NCI-H146 treated with DMSO at 0.1 percent for 48 hours (cell line): ENCODE data around the gene SQSTM1.

Experiments
- DNase-seq: peaks from one replicate; lab custom pipeline; 2025; ENCODE audit not compliant: unreplicated experiment; lab: John Stamatoyannopoulos, UW

The SQSTM1 gene

DNA sequence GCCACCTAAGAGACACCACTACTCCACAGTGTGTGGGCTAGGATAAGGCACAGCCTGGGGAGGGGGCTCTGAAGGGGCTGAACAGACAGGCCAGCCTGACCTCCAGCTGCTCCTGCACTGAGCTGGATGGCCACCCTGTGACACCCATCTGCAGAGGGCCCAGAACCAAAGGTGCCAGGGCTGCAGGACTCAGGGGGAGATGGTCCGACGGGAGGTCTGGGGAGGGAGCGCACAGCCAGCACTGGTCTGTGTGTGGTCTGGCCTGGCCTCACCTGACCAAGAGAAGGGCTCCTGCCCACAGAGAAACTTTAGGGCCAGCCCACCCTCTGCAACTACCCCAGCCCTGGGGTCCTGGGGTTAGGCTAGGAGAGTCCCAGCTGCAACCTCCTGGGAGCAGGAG lies 26.1 kb upstream of the SQSTM1 start:
- DNase-seq = no peak

DNA sequence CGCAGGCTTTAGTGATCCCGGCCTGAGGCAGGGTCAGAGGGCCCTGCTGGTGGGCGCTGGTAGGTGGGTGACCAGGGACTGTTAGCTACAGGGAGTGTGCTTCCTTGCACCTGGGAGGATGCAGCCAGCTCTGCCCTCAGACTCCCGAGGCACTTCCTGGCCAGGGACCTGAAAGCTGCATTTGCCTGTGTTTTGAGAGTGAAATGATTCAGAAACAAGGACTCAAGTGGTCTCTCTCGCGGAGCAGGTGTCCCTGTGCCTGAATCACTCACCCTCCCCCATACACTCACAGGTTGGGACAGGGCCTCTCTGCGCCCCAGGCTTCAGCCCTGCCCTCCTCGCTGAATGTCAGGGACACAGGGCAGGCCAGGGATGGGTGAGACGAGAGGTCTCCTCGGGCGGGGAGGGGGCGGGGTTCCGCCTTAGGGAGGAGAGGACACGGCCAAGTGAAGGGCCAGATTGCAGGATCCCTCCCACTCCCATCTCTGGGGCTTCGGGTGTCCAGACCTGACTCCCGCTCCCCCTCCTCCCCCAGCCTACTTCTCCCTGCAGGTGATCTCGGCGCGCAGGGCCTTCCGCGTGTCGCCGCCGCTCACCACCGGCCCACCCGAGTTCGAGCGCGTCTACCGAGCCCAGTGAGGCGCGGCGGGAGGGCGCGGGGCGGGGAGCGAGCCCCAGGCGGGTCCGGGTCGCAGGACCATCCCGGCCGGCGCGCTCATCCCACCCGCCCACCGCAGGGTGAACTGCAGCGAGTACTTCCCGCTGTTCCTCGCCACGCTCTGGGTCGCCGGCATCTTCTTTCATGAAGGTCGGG lies 25.4 kb upstream of the SQSTM1 start:
- peak; percentile 3 for DNase-seq

DNA sequence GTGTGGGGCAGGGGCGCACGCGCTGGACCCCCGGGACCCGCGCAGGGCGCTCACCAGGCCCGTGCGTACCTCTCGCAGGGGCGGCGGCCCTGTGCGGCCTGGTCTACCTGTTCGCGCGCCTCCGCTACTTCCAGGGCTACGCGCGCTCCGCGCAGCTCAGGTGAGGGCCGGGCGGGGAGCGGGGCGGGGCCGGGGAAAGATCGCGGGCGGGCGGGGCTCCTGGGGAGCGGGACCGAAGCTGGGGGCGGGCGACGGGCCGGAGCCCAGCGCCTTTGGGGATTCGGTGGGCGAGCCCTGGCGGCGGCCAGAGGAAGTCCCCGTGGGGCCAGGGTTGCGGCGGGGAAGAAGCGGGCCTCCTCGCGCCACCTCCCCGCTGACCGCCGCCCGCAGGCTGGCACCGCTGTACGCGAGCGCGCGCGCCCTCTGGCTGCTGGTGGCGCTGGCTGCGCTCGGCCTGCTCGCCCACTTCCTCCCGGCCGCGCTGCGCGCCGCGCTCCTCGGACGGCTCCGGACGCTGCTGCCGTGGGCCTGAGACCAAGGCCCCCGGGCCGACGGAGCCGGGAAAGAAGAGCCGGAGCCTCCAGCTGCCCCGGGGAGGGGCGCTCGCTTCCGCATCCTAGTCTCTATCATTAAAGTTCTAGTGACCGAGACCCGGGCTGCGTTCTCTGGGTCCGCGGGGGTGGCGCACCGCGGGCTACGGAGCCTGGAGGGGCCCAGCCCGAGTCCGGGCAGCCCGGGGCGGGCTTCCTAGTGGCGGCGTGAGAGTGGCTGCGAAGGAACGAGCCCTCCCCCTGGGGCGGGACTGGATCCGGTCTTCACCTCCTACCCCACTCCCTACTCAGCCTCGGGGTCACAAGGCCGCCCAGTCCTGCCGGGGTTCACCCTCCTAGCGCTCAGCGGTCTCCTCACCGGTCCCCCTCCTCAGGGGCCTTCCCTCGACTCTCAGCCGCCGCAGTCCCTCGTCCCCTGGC lies 24.6 kb upstream of the SQSTM1 start:
- peak; percentile 45 for DNase-seq

DNA sequence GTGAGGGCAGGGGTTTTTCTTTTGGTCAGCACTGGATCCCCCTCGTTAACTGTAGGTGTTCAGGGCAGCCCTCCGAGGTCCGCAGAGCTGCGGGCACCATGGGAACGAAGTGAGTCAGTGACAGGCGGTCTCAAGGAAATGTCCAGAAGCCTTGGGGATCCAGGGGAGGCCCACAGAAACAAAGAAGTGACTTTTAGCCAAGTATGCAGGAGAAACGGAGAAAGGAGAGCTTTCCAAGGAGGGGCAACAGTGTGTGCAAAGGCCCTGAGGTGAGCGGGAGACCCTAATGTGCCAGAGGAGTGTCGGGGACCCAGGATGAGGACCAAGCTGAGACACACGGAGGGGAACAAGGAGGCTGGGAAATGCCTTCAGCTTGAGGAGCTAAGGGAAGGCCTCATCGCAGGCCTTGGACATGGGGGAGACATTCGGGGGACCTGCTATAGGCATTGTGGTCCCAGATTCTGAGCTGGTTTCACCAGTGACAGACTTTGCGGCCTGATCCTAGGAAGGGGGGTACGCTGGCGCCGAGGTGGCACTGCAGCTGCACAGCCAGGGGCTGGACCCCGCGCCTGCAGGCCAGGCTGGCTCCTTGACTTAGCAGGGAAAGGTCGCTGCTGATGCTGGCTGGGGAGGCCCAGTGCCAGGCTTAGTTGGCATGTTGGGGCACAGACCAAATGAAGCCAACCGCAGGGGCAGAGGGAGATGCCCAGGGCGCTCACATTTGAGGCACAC lies 23.7 kb upstream of the SQSTM1 start:
- no peak for DNase-seq

DNA sequence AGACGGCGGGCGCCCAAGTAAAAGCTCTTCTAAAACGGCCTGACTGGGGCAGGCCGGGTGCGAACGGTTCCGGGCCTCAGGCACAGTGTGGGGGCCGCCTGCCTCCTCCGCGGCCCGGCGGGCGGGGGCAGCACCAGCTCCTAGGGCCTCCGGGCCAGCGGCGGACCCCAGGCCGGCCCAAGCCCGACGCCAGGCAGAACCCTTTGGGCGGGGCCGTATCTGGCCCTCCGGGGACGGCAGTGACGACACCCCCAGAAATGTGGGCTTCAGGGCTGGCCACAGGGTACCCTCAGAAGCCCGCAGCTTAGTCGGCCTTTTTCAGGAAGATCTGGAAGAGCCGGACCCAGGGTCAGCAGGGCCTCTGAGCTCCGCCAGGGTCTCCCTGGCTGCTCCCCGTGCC lies 23.0 kb upstream of the SQSTM1 start:
- DNase-seq = no peak

DNA sequence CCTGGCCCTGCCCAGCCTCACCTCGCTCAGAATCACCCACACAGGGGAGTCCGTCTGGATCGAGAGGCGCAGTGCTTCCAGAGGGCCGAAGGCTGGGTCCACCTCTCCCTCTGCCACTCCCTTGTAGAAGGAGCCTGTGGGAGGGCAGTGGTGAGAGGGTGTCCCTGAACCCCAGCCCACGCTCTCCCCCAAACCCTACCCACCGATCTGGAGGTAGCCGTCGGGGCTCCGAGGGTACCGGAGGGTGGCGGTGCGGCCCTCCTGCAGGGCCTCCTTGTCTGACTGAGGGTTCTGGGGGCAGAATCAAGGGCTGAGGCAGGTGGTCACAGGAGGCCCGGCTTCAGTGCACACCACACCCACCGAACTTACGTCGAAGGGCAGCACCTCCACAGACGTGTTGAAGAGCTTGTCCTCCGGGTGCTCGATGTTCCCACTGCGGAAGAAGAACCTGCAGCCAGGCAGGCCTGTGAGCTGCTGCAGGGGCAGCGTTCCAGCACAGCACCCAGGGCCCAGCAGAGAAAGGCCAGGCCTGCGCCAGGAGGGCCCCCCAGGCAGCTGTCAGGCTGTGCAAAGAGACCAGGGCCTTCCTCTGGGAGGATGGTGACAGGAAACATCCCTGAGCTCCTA lies 22.4 kb upstream of the SQSTM1 start:
- no peak for DNase-seq

DNA sequence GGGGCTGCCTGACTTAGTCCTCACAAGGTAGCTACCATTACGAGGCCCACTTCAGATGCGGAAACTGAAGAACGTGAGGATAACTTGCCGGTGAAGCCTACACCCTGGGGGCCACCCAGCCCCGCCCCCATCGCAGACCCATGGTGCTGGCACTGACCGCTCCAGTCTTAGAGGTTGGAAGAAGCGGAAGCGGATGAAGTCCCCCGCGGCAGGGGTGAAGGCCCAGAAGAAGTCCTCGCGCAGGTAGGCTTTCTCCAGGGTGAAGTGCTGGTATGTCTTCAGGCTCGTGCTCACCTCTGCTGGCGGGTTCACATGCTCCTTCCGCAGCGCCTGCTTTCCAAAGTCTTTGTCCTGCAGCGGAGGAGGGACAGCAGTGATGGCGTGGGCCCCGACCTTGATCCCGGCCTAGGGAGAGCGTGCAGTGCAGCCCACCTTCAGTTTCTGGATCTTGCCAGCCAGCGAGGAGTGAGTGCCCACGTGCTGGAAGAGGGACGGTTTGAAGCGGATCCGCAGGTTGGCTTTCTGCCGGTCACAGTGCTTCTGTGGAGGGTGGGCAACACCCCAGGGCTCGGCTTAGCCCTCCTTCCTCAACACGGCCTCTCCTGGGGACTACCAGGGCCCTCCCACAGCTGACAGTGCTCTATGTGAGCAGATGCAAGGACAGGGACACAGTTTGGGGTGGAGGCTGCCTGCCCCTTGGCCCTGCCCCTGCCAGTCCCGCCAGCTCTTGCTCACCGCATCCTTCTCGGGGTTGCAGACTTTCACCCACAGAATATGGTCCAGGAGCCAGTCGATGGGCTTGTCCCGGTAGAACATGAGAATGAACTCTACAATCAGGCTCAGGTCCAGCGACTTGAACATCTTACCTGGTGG lies 21.7 kb upstream of the SQSTM1 start:
- DNase-seq = no peak

DNA sequence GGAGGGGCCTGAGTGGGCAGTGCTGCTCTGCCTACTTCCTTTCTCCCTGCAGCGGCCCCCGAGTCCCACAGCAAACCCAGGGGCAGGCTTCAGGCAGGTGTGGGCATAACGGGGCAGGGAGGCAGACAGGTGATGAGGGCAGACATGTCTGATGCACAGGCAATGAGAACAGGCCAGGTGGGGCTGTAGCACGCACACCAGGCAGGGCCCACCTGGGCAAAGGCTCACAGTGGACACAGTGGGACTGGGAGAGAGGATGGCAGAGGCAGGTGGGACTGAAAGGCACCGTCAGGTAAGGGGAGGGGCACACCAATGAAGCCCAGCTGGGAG lies 21.1 kb upstream of the SQSTM1 start:
- DNase-seq = no peak

DNA sequence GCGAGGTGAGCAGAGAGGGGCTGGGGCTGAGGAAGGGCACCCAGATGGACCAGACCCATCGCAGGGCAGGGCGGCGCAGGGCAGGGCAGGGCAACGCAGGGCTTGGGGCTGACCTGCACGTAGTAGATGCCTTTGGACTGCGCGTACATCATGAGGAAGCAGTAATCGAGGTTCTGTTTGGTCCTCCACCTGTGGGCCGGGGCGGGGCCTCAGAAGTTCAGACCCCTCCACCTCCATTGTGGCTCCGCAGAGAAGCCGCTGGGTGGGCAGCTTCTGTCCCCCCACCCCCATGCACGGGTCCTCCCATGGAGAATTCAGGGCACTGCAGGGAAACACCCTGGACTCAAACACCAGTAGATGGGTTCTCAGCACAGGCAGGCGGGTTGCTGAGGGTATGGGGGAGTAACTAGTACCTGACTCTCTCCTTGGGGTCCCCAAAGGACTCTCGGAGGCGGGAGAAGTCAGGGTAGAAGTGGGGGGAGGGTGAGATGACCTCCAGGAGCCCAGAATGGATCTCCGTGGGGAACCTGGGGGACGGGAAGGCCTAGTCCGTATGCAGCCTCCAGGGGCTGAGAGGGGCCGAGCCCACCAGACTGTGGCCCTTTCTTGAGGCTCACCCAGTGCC lies 20.5 kb upstream of the SQSTM1 start:
- no peak for DNase-seq

DNA sequence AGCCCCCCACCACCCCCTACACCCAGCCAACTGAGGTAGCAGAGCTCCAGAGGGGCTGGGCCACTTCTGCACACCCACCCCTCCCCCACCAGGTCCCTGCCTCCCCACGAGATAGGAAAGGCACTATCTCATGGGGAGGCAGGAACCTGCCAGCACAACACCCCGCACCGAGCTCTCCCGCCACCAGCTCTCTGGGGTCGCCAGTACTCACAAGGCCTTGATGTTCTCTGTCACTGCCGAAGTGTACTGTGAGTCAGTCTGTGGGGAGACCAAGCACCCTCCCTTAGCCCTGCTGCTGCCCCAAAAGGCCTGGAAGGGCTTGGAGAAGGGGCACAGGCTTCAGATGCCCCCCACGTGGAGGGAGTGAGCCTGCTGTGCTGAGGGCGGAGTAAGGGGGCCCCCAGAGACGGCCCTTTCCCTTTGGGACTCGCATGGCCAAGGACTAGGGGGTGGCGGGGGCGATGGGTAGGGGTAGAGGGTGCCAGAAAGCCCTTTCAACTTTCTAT lies 20.0 kb upstream of the SQSTM1 start:
- DNase-seq = no peak

DNA sequence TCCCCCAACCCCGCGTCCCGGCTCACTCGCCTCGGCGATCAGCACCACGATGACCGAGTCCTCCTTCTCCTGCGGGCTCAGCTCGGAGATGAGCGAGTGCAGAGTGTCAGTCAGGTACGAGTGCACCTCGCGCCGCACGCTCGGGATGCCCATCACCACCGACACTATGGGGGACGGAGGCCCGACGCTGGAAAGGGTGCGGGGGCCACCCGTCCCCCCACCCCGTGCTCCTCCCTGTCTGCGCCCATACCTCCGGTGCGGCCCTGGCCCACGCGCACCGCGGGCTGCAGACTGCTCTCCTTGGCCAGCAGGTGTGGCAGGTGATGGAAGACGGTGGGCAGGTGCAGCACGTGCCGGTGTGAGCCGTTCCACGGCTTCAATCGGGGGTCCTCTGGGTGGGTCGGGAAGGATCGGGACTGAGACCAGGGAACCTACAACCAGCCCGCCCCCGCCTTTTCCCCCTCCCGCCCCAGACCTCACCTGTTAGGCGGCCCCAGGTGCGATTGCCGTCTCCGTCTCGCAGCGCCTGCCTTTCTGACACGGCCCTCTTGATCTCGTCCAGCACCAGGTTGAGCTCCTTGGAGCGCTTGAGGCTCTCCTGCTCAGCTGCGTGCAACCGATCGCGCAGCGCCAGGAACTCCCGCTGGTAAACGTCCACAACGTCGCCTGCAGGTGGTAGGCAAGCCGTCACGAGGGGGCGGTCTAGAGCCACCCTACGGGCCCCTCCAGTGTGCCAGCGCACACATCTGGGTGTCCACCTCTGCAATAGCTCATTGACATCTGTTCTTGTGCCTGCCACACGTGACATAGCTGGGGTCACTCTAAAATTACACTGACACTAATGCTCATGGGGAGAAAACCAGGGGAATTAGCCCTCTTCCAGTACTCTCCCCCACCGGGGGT lies 19.1 kb upstream of the SQSTM1 start:
- DNase-seq = no peak

DNA sequence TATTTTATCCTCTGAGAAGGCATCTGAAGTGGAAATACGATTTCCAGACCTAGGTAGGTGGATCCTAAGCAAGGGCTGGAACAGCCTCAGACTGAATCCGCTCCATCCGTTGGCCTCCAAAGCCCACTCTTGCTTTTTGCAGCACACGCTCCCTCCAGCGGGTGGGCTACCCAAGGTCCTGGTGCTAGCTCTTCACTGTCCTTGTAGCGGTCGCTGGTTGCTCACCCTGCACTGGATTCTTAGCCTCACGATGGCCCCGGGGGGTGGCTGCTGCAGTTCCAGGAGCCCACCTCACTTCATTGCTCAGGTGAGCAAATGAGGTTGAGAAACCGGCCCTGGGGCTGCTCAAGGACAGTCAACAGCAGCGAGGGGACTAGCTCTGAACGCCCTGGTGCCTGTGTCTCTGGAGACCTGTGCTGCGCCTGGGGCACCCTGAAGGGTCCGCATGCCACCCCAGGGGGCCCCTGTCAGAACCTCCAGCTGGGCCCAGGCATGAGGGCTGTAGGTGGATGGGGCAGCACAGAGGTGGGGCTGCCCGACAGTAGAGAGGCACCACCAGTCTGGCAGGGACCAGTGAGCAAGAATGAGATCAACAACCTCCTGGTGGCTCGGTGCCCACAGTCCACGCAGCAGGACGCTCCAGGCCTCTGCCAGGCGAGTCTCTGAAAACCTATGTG lies 18.4 kb upstream of the SQSTM1 start:
- DNase-seq = no peak

DNA sequence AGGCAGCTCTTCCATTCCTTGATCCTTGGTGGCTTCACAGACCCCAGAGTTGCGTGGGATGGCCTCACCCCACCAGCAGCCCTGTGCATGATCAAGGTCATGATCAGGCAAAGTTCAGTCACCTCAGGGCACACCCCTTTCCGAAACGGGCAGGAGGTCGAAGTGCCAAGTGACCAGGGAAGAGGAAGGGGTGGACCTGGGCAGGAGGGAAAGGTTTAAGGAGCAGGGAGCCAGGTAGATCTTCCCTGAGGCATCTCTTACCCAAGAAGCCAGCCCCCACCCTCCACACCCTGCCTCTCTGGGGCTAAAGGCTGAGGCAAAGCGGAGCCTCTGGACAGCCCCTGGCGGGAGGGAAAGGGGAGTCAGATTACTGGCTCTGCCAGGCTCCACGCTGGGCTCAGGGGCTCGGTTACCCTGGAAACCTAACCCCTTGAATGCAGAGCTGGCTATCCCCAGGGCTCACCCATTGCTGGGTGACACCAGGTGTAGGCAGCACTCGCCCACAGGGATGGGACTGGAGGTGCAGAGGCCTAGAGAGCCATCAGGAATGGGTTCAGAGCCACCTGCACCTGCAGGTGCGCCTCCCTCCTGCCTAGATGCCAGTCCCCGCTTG lies 17.6 kb upstream of the SQSTM1 start:
- DNase-seq = peak; percentile 72

DNA sequence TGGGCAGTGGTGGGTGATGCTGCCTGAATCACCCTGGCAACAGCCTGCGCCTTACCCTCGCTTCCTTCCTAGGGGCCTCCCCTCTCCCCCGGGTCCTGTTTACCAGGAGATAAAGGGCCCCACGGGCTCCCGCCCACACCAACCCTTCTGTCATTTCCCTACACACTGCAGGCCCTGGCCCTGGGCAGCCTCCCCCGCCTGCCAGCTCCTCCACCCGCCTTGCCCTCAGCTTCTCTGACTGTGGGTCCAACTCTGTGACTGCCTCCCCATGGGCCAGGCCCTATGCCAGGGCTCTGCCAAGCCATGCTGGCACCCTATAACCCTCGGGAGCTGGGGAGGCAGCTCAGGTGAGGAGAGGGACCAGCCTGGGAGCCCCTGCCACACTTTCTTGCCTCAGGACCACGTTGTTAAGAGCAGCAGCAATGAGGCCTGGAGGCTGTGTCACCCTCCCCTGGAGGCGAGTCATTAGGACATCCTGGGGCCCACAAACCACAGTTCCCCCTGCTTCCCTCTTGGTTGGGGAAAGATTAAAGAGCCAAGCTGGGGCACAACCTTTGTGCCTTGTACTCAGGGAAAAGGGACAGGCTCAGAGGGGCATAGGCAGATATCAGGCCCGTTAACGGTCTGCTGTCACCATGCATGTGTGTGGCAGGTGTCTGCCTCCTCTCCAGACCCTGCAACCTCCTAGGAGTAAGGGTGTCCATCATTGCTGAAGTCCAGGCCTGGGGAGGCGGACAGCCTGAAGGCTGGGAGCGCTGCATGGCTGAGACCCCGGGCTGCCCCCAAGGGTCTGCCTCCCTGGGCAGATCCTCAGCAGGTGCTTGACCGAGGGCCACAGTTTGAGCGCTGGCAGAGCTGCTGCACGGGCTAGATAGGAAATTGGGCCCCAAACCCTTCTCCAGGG lies 16.8 kb upstream of the SQSTM1 start:
- peak; percentile 25 for DNase-seq

DNA sequence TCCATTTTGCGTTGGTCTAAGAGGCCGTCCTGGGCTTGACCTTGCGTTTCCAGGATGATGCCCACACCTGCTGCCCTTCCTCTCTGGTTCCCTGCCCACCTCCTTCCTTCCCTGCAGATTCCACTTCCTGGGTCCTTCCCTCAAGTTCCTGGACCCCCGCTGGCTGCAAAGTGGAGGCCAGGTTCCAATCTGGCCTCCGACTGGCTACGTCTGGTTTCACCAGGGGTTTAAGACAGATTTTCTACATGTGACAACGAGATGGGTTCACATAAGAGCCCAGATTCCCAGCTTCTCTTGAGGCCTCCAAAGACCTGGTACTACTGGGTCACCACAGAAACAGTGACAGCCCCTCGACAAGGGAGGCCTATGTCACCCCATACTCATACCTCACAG lies 16.2 kb upstream of the SQSTM1 start:
- DNase-seq = no peak

DNA sequence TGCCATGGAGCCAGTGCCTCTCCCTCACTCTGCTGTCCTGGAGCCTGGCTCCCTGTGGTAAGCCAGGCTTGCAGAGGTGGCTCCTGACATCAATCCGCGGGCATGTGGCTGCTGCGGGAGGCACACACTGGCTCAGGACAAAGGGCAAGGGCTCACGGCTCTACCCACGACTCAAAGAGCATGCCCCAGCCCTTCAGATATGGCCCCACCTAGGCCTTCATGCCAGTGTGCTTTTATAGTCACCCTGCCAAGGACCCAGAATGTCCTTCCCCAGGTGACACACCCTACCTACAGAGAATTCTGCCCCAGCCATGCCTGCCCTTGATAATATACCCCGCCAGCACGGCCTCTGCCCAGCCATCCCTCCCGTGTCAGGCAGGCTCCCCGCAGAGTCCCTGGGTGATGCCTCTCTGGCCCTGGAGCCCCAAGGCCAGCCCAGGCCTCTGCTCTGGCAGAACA lies 15.6 kb upstream of the SQSTM1 start:
- DNase-seq = no peak
